WTC11 (cell line): ENCODE results near the gene TST. TPM values are rescaled to one million over a fixed set of nuclear protein-coding genes. Genes with fewer than 3 reads are reported as not detected.

ENCODE experiments used
- ATAC-seq: fragments of 200-7000 bp; cut with Tn5 transposase; 2 replicates; pipeline ENCODE4 v1.10.0; 2021; ENCODE audit warnings: mild to moderate bottlenecking, moderate library complexity
- CTCF ChIA-PET: fragments of 300-600 bp; sonication (Branson Sonifier 250); formaldehyde crosslinking; loops from one replicate; lab custom pipeline; 2021; ENCODE audit warnings: antibody characterized with exemption; lab: Charles Lee
- POLR2A ChIA-PET: fragments of 350-600 bp; sonication (Branson Sonifier 250); formaldehyde crosslinking; loops from one replicate; lab custom pipeline; 2021; ENCODE audit warnings: antibody characterized with exemption; lab: Charles Lee
- DNase-seq: peaks from one replicate; pipeline ENCODE4 v3.0.0; 2021; ENCODE audit warnings: low spot score
- H3K27ac Mint-ChIP-seq: 2 replicates; pipeline ENCODE4 v1.8.0; 2021; ENCODE audit warnings: mixed read lengths
- H3K27me3 Mint-ChIP-seq: 2 replicates; pipeline ENCODE4 v1.8.0; 2021; ENCODE audit warnings: low read depth, mild to moderate bottlenecking, moderate library complexity, mixed read lengths
- H3K36me3 Mint-ChIP-seq: 2 replicates; pipeline ENCODE4 v1.8.0; 2021; ENCODE audit warnings: mixed read lengths
- H3K4me1 Mint-ChIP-seq: 2 replicates; pipeline ENCODE4 v1.8.0; 2022; ENCODE audit warnings: mixed read lengths
- H3K4me3 Mint-ChIP-seq: 2 replicates; pipeline ENCODE4 v1.8.0; 2021; ENCODE audit warnings: mild to moderate bottlenecking, moderate library complexity, mixed read lengths
- H3K9me3 Mint-ChIP-seq: 2 replicates; pipeline ENCODE4 v1.8.0; 2021; ENCODE audit warnings: mixed read lengths
- CTCF ChIP-seq: fragments of 200-600 bp; IDR thresholded peaks from 2 replicates; pipeline ENCODE4 v1.8.0; 2022; ENCODE audit warnings: antibody characterized with exemption
- EMX1 ChIP-seq: fragments of 250-450 bp; sonication (Bioruptor Pico); IDR thresholded peaks from 2 replicates; pipeline ENCODE4 v1.8.0; 2021; ENCODE audit warnings: mild to moderate bottlenecking
- FOXK1 ChIP-seq: sonication (generic); formaldehyde crosslinking; IDR thresholded peaks from 2 replicates; pipeline ENCODE4 v1.8.0; 2022; ENCODE audit warnings: mild to moderate bottlenecking, moderate library complexity, missing genetic modification reagents
- GRHL2 ChIP-seq: fragments of 250-450 bp; sonication (Bioruptor Pico); IDR thresholded peaks from 2 replicates; pipeline ENCODE4 v1.8.0; 2022; ENCODE audit warnings: mild to moderate bottlenecking, moderate library complexity; ENCODE audit not compliant: insufficient replicate concordance, severe bottlenecking
- HMGA2 ChIP-seq: fragments of 250-450 bp; sonication (Bioruptor Pico); IDR thresholded peaks from 2 replicates; pipeline ENCODE4 v1.4.0; 2021; ENCODE audit warnings: mild to moderate bottlenecking, moderate library complexity
- IRF2 ChIP-seq: sonication (generic); formaldehyde crosslinking; IDR thresholded peaks from 2 replicates; pipeline ENCODE4 v1.8.0; 2022; ENCODE audit warnings: low read depth, missing genetic modification reagents, borderline replicate concordance
- NFE2L1 ChIP-seq: sonication (generic); formaldehyde crosslinking; IDR thresholded peaks from 2 replicates; pipeline ENCODE4 v1.8.1; 2023; ENCODE audit warnings: missing genetic modification reagents
- NR1H2 ChIP-seq: sonication (generic); formaldehyde crosslinking; IDR thresholded peaks from 2 replicates; pipeline ENCODE4 v1.9.0; 2021; ENCODE audit warnings: mild to moderate bottlenecking, moderate library complexity, missing genetic modification reagents
- NR2C2 ChIP-seq: sonication (generic); formaldehyde crosslinking; IDR thresholded peaks from 2 replicates; pipeline ENCODE4 v1.8.0; 2022; ENCODE audit warnings: mild to moderate bottlenecking, missing genetic modification reagents
- NR3C1 ChIP-seq: sonication (generic); formaldehyde crosslinking; conservative IDR thresholded peaks from 2 replicates; pipeline ENCODE4 v1.8.1; 2023; ENCODE audit warnings: low read depth, mild to moderate bottlenecking, missing genetic modification reagents
- SMAD4 ChIP-seq: sonication (generic); formaldehyde crosslinking; IDR thresholded peaks from 2 replicates; pipeline ENCODE4 v1.8.0; 2022; ENCODE audit warnings: mild to moderate bottlenecking, missing genetic modification reagents
- SP1 ChIP-seq: sonication (generic); formaldehyde crosslinking; conservative IDR thresholded peaks from 2 replicates; pipeline ENCODE4 v1.8.1; 2022; ENCODE audit warnings: missing genetic modification reagents
- ZNF121 ChIP-seq: sonication (generic); formaldehyde crosslinking; IDR thresholded peaks from 2 replicates; pipeline ENCODE4 v1.8.0; 2023; ENCODE audit warnings: missing genetic modification reagents
- ZNF138 ChIP-seq: sonication (generic); formaldehyde crosslinking; conservative IDR thresholded peaks from 2 replicates; pipeline ENCODE4 v1.8.1; 2022; ENCODE audit warnings: mild to moderate bottlenecking, moderate library complexity, missing genetic modification reagents
- ZNF263 ChIP-seq: sonication (generic); formaldehyde crosslinking; IDR thresholded peaks from 2 replicates; pipeline ENCODE4 v1.8.1; 2022; ENCODE audit warnings: low read depth, mild to moderate bottlenecking, moderate library complexity, missing genetic modification reagents
- ZNF317 ChIP-seq: sonication (generic); formaldehyde crosslinking; IDR thresholded peaks from 2 replicates; pipeline ENCODE4 v1.8.1; 2023; ENCODE audit warnings: low read depth, mild to moderate bottlenecking, moderate library complexity, missing genetic modification reagents, borderline replicate concordance
- ZNF423 ChIP-seq: fragments of 250-450 bp; sonication (Bioruptor Pico); IDR thresholded peaks from 2 replicates; pipeline ENCODE4 v2.1.2; 2022; ENCODE audit warnings: mild to moderate bottlenecking, moderate library complexity
- total RNA-seq: library from RNA; stranded (reverse); gene quantifications from 3 replicates; pipeline ENCODE4 v1.2.3, GENCODE V29; 2021
- TF ChIP-seq, protein P1 (sequence below): sonication (generic); formaldehyde crosslinking; IDR thresholded peaks from 2 replicates; pipeline ENCODE4 v1.8.1; 2023; ENCODE audit warnings: mild to moderate bottlenecking, missing genetic modification reagents, moderate library complexity
- TF ChIP-seq, protein P2 (sequence below): fragments of 250-450 bp; sonication (Bioruptor Pico); IDR thresholded peaks from 2 replicates; pipeline ENCODE4 v2.1.2; 2022; ENCODE audit warnings: mild to moderate bottlenecking, moderate library complexity
- TF ChIP-seq, protein P3 (sequence below): fragments of 250-450 bp; sonication (Bioruptor Pico); IDR thresholded peaks from 2 replicates; pipeline ENCODE4 v1.9.0; 2021; ENCODE audit warnings: mild to moderate bottlenecking
- TF ChIP-seq, protein P4 (sequence below): sonication (generic); formaldehyde crosslinking; IDR thresholded peaks from 2 replicates; pipeline ENCODE4 v1.8.0; 2022; ENCODE audit warnings: mild to moderate bottlenecking, missing genetic modification reagents
- TF ChIP-seq, protein P5 (sequence below): sonication (generic); formaldehyde crosslinking; IDR thresholded peaks from 2 replicates; pipeline ENCODE4 v1.8.0; 2022; ENCODE audit warnings: missing genetic modification reagents

The TST gene
- total RNA-seq, 1 experiment from 2014 or later = 24.4 TPM

DNA sequence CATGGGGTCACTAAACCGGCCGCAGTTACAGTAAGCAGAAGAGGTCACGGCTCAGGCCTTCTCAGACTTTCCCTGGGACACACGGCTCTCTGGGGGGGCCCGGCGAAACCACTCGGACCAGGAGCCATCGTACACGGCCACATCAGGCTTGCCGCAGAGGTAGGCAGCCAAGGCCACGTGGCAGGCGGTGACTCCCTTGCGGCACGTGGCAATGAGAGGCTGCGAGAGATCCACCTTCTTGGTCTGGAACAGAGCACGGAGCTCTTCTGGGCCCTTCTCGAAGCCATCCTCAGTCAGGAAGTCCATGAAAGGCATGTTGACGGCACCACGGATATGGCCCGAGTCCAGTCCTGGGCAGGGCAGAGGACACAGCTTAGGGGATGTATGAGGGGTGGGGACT, 8.3 kb downstream of the TST start:
- Mint-ChIP-seq H3K4me3 (no peak overlapping the region), H3K4me1 (peaks cover 8% of the 10 kb centered on the region), H3K27ac (no peak overlapping the region), H3K36me3 (no peaks in the 10 kb centered on the region), H3K27me3 (peaks cover 31% of the 10 kb centered on the region), H3K9me3 (no peaks in the 10 kb centered on the region)
- no peak for DNase-seq
- ChIA-PET POLR2A (no interaction called here), CTCF (interaction anchor here (1.0 to 1.7 kb wide), 3 partner anchors 12 to 155 kb away, joined by 3 to 8 read pairs (median 3); no protein-coding TSS in a partner anchor)
- TF ChIP-seq, protein P1, sequence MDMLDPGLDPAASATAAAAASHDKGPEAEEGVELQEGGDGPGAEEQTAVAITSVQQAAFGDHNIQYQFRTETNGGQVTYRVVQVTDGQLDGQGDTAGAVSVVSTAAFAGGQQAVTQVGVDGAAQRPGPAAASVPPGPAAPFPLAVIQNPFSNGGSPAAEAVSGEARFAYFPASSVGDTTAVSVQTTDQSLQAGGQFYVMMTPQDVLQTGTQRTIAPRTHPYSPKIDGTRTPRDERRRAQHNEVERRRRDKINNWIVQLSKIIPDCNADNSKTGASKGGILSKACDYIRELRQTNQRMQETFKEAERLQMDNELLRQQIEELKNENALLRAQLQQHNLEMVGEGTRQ (CRISPR knock-in tag) = no peak
- TF ChIP-seq FOXK1 (CRISPR knock-in tag) = no peak
- no peak for TF ChIP-seq ZNF121 (CRISPR knock-in tag)
- no peak for TF ChIP-seq CTCF
- TF ChIP-seq ZNF138 (CRISPR knock-in tag) = no peak
- no peak for TF ChIP-seq ZNF423
- TF ChIP-seq ZNF317 (CRISPR knock-in tag) = no peak
- no peak for ATAC-seq

DNA sequence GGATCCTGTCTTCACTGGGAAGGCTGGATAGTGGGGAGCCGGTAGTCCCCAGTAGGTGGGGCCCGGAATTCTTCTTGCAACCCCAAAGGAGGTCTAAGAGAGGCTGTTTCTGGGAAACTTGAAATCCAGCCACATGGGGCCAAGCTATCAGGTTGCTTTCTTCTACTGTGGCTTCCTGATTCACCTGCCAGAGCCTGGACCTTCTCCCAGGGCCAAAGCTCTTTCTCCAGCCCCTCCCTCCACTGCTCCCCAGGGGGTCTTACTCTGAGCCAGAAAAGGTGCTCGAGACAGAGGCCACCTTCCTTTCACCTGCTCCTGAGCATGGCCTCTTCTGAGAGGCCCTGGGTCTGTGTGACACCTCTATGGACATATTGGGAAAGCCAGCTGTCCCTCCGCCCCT, 9.1 kb downstream of the TST start:
- ATAC-seq = no peak
- no peak overlapping the region for H3K27ac Mint-ChIP-seq

GRCh38 chr22:37009490-37009889, 9.8 kb downstream of the TST start:
- Mint-ChIP-seq H3K9me3 (peaks cover 5% of the 10 kb centered on the region; the same call in 1 of the 2 replicates), H3K4me3 (no peak overlapping the region)
- POLR2A ChIA-PET = interaction anchor here (0.8 kb wide), 1 partner anchor 10 kb away, joined by 3 read pairs; the partner anchor contains the start of gene MPST
- TF ChIP-seq NFE2L1 (CRISPR knock-in tag) (no peak), SP1 (CRISPR knock-in tag) (no peak), ZNF263 (CRISPR knock-in tag) (no peak), NR1H2 (CRISPR knock-in tag) (no peak), IRF2 (CRISPR knock-in tag) (no peak), ZNF317 (CRISPR knock-in tag) (no peak), EMX1 (CRISPR knock-in tag) (no peak), NR2C2 (no peak), HMGA2 (CRISPR knock-in tag) (no peak), NR3C1 (CRISPR knock-in tag) (no peak), SMAD4 (CRISPR knock-in tag) (no peak)
- TF ChIP-seq, protein P2, sequence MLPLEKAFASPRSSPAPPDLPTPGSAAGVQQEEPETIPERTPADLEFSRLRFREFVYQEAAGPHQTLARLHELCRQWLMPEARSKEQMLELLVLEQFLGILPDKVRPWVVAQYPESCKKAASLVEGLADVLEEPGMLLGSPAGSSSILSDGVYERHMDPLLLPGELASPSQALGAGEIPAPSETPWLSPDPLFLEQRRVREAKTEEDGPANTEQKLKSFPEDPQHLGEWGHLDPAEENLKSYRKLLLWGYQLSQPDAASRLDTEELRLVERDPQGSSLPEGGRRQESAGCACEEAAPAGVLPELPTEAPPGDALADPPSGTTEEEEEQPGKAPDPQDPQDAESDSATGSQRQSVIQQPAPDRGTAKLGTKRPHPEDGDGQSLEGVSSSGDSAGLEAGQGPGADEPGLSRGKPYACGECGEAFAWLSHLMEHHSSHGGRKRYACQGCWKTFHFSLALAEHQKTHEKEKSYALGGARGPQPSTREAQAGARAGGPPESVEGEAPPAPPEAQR (CRISPR knock-in tag) = no peak
- TF ChIP-seq, protein P3, sequence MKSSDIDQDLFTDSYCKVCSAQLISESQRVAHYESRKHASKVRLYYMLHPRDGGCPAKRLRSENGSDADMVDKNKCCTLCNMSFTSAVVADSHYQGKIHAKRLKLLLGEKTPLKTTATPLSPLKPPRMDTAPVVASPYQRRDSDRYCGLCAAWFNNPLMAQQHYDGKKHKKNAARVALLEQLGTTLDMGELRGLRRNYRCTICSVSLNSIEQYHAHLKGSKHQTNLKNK (CRISPR knock-in tag) = no peak
- TF ChIP-seq, protein P4, sequence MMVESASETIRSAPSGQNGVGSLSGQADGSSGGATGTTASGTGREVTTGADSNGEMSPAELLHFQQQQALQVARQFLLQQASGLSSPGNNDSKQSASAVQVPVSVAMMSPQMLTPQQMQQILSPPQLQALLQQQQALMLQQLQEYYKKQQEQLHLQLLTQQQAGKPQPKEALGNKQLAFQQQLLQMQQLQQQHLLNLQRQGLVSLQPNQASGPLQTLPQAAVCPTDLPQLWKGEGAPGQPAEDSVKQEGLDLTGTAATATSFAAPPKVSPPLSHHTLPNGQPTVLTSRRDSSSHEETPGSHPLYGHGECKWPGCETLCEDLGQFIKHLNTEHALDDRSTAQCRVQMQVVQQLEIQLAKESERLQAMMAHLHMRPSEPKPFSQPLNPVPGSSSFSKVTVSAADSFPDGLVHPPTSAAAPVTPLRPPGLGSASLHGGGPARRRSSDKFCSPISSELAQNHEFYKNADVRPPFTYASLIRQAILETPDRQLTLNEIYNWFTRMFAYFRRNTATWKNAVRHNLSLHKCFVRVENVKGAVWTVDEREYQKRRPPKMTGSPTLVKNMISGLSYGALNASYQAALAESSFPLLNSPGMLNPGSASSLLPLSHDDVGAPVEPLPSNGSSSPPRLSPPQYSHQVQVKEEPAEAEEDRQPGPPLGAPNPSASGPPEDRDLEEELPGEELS (CRISPR knock-in tag) = no peak
- TF ChIP-seq, protein P1 (CRISPR knock-in tag) = no peak
- TF ChIP-seq, protein P5, sequence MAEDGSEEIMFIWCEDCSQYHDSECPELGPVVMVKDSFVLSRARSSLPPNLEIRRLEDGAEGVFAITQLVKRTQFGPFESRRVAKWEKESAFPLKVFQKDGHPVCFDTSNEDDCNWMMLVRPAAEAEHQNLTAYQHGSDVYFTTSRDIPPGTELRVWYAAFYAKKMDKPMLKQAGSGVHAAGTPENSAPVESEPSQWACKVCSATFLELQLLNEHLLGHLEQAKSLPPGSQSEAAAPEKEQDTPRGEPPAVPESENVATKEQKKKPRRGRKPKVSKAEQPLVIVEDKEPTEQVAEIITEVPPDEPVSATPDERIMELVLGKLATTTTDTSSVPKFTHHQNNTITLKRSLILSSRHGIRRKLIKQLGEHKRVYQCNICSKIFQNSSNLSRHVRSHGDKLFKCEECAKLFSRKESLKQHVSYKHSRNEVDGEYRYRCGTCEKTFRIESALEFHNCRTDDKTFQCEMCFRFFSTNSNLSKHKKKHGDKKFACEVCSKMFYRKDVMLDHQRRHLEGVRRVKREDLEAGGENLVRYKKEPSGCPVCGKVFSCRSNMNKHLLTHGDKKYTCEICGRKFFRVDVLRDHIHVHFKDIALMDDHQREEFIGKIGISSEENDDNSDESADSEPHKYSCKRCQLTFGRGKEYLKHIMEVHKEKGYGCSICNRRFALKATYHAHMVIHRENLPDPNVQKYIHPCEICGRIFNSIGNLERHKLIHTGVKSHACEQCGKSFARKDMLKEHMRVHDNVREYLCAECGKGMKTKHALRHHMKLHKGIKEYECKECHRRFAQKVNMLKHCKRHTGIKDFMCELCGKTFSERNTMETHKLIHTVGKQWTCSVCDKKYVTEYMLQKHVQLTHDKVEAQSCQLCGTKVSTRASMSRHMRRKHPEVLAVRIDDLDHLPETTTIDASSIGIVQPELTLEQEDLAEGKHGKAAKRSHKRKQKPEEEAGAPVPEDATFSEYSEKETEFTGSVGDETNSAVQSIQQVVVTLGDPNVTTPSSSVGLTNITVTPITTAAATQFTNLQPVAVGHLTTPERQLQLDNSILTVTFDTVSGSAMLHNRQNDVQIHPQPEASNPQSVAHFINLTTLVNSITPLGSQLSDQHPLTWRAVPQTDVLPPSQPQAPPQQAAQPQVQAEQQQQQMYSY (CRISPR knock-in tag) = no peak

More for the DNA sequence above, 9.1 kb downstream of the TST start:
- no peak for TF ChIP-seq NR1H2 (CRISPR knock-in tag)
- TF ChIP-seq GRHL2 = no peak
- no peak for DNase-seq
- POLR2A ChIA-PET = no interaction called here
- Mint-ChIP-seq H3K9me3 (peaks cover 1% of the 10 kb centered on the region; the same call in 1 of the 2 replicates), H3K4me3 (no peak overlapping the region), H3K36me3 (no peaks in the 10 kb centered on the region), H3K4me1 (peaks cover 3% of the 10 kb centered on the region), H3K27me3 (peaks cover 39% of the 10 kb centered on the region)
- CTCF ChIA-PET = interaction anchor here (1.0 to 1.7 kb wide), 4 partner anchors 11 to 154 kb away, joined by 3 to 8 read pairs (median 3); no protein-coding TSS in a partner anchor

More at GRCh38 chr22:37009490-37009889, 9.8 kb downstream of the TST start:
- DNase-seq = no peak
- Mint-ChIP-seq H3K4me1 (no peaks in the 10 kb centered on the region), H3K27me3 (peaks cover 43% of the 10 kb centered on the region), H3K36me3 (no peaks in the 10 kb centered on the region), H3K27ac (no peak overlapping the region)
- ATAC-seq = no peak
- CTCF ChIA-PET = interaction anchor here (1.3 kb wide), 1 partner anchor 12 kb away, joined by 3 read pairs; no protein-coding TSS in a partner anchor
